GM12878 (cell line): ENCODE data around the gene INTS13.

Experiments used
- JUND ChIP-seq: IDR thresholded peaks from 2 replicates; pipeline ENCODE4 v1.6.1; 2012; ENCODE audit warnings: low read depth, mild to moderate bottlenecking, low read length, improper control_type of control experiment, moderate library complexity
- POLR2A ChIP-seq: IDR thresholded peaks from 2 replicates; pipeline ENCODE4 v1.6.1; 2011; ENCODE audit warnings: low read depth, mild to moderate bottlenecking, low read length
- RBBP5 ChIP-seq: fragments of 200-600 bp; sonication (generic); conservative IDR thresholded peaks from 2 replicates; pipeline ENCODE4 v1.6.1; 2016
- SIX5 ChIP-seq: IDR thresholded peaks from 2 replicates; pipeline ENCODE4 v1.6.1; 2011; ENCODE audit warnings: mild to moderate bottlenecking, low read depth, low read length, moderate library complexity; ENCODE audit not compliant: severe bottlenecking
- SMARCA5 ChIP-seq: fragments of 450-650 bp; IDR thresholded peaks from 2 replicates; pipeline ENCODE4 v1.6.1; 2017; ENCODE audit warnings: mild to moderate bottlenecking
- TCF7 ChIP-seq: IDR thresholded peaks from 2 replicates; pipeline ENCODE4 v1.6.1; 2014; ENCODE audit warnings: antibody characterized with exemption, borderline replicate concordance
- TF ChIP-seq, protein P1 (sequence below), 3 experiments: IDR thresholded peaks in 2 of 3; conservative IDR thresholded peaks in 1 of 3; 2 replicates each; pipeline ENCODE4 v1.5.1; 2011; ENCODE audit warnings: low read depth in 3 of 3, low read length in 3 of 3, mild to moderate bottlenecking in 3 of 3, control low read depth in 2 of 3, moderate library complexity in 2 of 3, inconsistent platforms in 1 of 3, mixed read lengths in 1 of 3; ENCODE audit not compliant: control insufficient read depth in 2 of 3, insufficient read depth in 1 of 3; ENCODE audit errors: extremely low read depth in 1 of 3
- TF ChIP-seq, protein P2 (sequence below): IDR thresholded peaks from 2 replicates; pipeline ENCODE4 v1.6.1; 2012; ENCODE audit warnings: low read depth, low read length, improper control_type of control experiment

DNA sequence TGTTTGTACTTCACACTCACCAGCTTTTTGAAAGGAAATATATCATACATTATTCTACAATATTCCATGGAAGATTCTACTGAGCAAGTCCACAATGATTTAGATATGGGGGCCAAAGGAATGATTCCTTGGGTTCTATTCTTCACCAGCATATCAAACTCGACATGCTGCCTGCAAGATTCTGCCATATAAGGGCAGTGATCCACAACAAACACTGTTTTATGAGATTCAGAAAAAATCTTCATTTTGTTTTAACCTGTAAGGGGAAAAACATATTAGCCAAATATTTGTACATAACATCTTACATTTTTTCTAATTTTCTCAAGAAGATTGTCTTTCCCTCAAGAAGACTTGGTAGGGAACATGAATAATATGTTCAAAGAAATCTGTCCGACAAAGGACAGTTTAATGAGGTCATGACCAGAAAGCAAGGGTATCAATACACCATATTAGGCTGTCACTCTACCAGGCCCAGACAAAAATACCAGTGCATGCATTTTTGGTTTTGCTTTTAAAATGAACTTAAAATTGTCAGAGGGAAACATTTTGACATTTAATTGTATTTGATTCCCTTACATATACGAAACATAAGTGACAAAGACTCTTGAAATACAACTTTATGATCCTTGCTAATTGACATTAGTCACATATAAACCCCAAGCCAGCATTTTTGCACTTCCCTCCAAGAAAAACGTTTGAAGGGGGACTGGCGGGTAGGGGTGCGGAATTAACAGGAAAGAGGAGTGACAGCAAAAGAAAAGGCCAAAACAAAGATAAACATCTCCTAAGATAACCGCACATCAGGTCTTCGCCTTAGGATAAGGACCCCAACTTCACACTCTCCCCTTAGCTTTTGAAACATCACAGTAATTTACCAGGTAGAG lies 980 bp downstream of the INTS13 start:
- no peak for TF ChIP-seq JUND
- TF ChIP-seq, protein P1, sequence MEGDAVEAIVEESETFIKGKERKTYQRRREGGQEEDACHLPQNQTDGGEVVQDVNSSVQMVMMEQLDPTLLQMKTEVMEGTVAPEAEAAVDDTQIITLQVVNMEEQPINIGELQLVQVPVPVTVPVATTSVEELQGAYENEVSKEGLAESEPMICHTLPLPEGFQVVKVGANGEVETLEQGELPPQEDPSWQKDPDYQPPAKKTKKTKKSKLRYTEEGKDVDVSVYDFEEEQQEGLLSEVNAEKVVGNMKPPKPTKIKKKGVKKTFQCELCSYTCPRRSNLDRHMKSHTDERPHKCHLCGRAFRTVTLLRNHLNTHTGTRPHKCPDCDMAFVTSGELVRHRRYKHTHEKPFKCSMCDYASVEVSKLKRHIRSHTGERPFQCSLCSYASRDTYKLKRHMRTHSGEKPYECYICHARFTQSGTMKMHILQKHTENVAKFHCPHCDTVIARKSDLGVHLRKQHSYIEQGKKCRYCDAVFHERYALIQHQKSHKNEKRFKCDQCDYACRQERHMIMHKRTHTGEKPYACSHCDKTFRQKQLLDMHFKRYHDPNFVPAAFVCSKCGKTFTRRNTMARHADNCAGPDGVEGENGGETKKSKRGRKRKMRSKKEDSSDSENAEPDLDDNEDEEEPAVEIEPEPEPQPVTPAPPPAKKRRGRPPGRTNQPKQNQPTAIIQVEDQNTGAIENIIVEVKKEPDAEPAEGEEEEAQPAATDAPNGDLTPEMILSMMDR (IDR thresholded peaks at IDR 0.05 in 2 of 3, conservative IDR thresholded peaks at IDR 0.05 in 1 of 3; ENCODE audit: control insufficient read depth in 2 of 3, extremely low read depth in 1 of 3, insufficient read depth in 1 of 3, low read depth in 3 of 3, low read length in 3 of 3): no peak
- TF ChIP-seq, protein P2, sequence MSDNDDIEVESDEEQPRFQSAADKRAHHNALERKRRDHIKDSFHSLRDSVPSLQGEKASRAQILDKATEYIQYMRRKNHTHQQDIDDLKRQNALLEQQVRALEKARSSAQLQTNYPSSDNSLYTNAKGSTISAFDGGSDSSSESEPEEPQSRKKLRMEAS: no peak
- TF ChIP-seq POLR2A: no peak
- TF ChIP-seq RBBP5: no peak
- TF ChIP-seq SIX5: no peak
- no peak for TF ChIP-seq SMARCA5
- TF ChIP-seq TCF7: no peak
